ENCODE measurements around the gene CACNA1H.

GRCh38 chr16:1193143-1193824 is 40.4 kb downstream of the CACNA1H start:
- TF ChIP-seq NFE2L2 (IDR thresholded peaks at IDR 0.05; ENCODE audit: low read depth, low read length) (no peak), CTCF (conservative IDR thresholded peaks at IDR 0.05; ENCODE audit: low read depth, low read length) (no peak)
